Head of caudate nucleus (tissue), 42 donors: Measurements from ENCODE around the gene AVPI1.
"Not testable (repeated sequence)": the region's sequence is repeated elsewhere in the genome, so short reads cannot be mapped to it uniquely, and the experiment has no call there.

Experiments
- DNase-seq, 42 donors: peaks; one replicate each; pipeline versions ENCODE4 v3.0.0 to v3.0.0-alpha.2; 2020 to 2021; ENCODE audit warnings: mixed read lengths in 7 of 42
- intact Hi-C: fragments of 100-400 bp; cut with DNase I; formaldehyde crosslinking; loops from one replicate; pipeline ENCODE4 v1.15.0; 2022

AVPI1 gene

GRCh38 chr10:97656777-97657176 is 30.3 kb downstream of the AVPI1 start:
- intact Hi-C loops, result no loop called here
- DNase-seq, result no peak

GRCh38 chr10:97651773-97652172 is 35.3 kb downstream of the AVPI1 start:
- intact Hi-C loops, result no loop called here
- no peak for DNase-seq

GRCh38 chr10:97650726-97651125 is 36.3 kb downstream of the AVPI1 start:
- intact Hi-C loops, result no loop called here
- no peak for DNase-seq

GRCh38 chr10:97649405-97649750 is 37.7 kb downstream of the AVPI1 start:
- DNase-seq, intact Hi-C loops: not testable (repeated sequence)

GRCh38 chr10:97648562-97649404 is 38.3 kb downstream of the AVPI1 start:
- DNase-seq, result peak in 12 of 42 donors; percentile 11 to 65 (median 34)
- intact Hi-C loops, result no loop called here

- intact Hi-C loops, result no loop called here
Measured at GRCh38 chr10:97647556-97647955, 39.5 kb downstream of the AVPI1 start.

GRCh38 chr10:97644936-97645335 is 42.1 kb downstream of the AVPI1 start:
- intact Hi-C loops, result no loop called here

More at GRCh38 chr10:97647556-97647955, 39.5 kb downstream of the AVPI1 start:
- DNase-seq, result no peak

GRCh38 chr10:97643441-97643985 is 43.5 kb downstream of the AVPI1 start:
- intact Hi-C loops, result no loop called here
- DNase-seq, result no peak

More at GRCh38 chr10:97644936-97645335, 42.1 kb downstream of the AVPI1 start:
- no peak for DNase-seq

GRCh38 chr10:97642471-97643159 is 44.4 kb downstream of the AVPI1 start:
- DNase-seq, intact Hi-C loops: not testable (repeated sequence)

- DNase-seq, result peak in 35 of 42 donors; percentile 3 to 61 (median 19)
- intact Hi-C loops, result no loop called here
Measured at GRCh38 chr10:97640868-97641811, 45.9 kb downstream of the AVPI1 start.

GRCh38 chr10:97640174-97640867 is 46.7 kb downstream of the AVPI1 start, which contains the start of gene PI4K2A:
PI4K2A (plus strand) TSS chr10:97640671; CDS start chr10:97640743, 72 bp downstream.
- peak; percentile 98 to 100 (median 99) for DNase-seq
- intact Hi-C loops, result no loop called here

- intact Hi-C loops, DNase-seq: not testable (repeated sequence)
Measured at GRCh38 chr10:97639090-97639489, 48.0 kb downstream of the AVPI1 start.

GRCh38 chr10:97635577-97635976 is 51.5 kb downstream of the AVPI1 start:
- intact Hi-C loops, result no loop called here
- no peak for DNase-seq

GRCh38 chr10:97633921-97634320 is 53.1 kb downstream of the AVPI1 start:
- peak in 6 of 42 donors; percentile 4 to 33 (median 8) for DNase-seq
- intact Hi-C loops, result no loop called here

GRCh38 chr10:97632949-97633884 is 53.8 kb downstream of the AVPI1 start, which contains the start of gene MORN4:
MORN4 (minus strand) TSS chr10:97633500; CDS start chr10:97619653, 13,847 bp downstream.
- DNase-seq, result peak; percentile 93 to 98 (median 96)
- intact Hi-C loops, result no loop called here

GRCh38 chr10:97631098-97631497 is 55.9 kb downstream of the AVPI1 start:
- intact Hi-C loops, result no loop called here

GRCh38 chr10:97629289-97629688 is 57.8 kb downstream of the AVPI1 start:
- no peak for DNase-seq
- intact Hi-C loops, result no loop called here

More at GRCh38 chr10:97631098-97631497, 55.9 kb downstream of the AVPI1 start:
- no peak for DNase-seq
